Keratinocyte (primary cell): ENCODE measurements around the gene FAM53B.

Source experiments
- CTCF ChIP-seq, 3 experiments: IDR thresholded peaks in 1 of 3; conservative IDR thresholded peaks in 1 of 3; optimal IDR thresholded peaks in 1 of 3; 2 replicates in 2 of 3; 3 replicates in 1 of 3; pipeline versions ENCODE3 to v1.5.1; 2011; ENCODE audit warnings: low read length in 3 of 3, mild to moderate bottlenecking in 3 of 3, moderate library complexity in 2 of 3, control low read depth in 1 of 3, inconsistent platforms in 1 of 3; ENCODE audit not compliant: insufficient read depth in 2 of 3; ENCODE audit errors: extremely low read depth in 1 of 3
- EZH2 ChIP-seq: IDR thresholded peaks from one replicate; pipeline ENCODE4 v1.6.1; 2012; ENCODE audit warnings: inconsistent platforms, mild to moderate bottlenecking, low read length, moderate library complexity

DNA sequence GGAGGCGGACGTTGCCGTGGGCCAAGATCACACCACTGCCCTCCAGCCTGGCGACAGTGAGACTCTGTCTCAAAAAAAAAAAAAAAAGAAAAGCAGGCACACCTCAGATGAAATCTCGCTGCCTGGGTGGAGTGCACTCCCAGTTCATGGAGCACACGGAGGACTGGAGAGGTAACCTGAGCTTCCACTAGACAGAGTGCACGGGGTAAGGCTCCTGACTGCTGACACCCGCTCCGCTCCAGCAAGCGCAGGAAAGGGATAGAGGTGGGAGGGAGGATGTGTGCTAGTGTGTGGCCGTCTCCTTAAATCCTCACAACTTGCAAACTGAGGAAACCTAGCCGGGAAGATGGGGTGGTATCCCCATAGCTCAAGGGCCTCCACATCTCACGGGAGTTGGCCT is 50.8 kb downstream of the FAM53B start:
- no peak for TF ChIP-seq EZH2
- no peak for TF ChIP-seq CTCF (optimal IDR thresholded peaks at IDR 0.05 in 1 of 3, IDR thresholded peaks at IDR 0.05 in 1 of 3, conservative IDR thresholded peaks at IDR 0.05 in 1 of 3; ENCODE audit: extremely low read depth in 1 of 3, insufficient read depth in 2 of 3, low read length in 3 of 3)
